ENCODE results near the gene SPAST.
"Not testable (repeated sequence)": the region's sequence is repeated elsewhere in the genome, so short reads cannot be mapped to it uniquely, and the experiment has no call there.

Gene SPAST, protein sequence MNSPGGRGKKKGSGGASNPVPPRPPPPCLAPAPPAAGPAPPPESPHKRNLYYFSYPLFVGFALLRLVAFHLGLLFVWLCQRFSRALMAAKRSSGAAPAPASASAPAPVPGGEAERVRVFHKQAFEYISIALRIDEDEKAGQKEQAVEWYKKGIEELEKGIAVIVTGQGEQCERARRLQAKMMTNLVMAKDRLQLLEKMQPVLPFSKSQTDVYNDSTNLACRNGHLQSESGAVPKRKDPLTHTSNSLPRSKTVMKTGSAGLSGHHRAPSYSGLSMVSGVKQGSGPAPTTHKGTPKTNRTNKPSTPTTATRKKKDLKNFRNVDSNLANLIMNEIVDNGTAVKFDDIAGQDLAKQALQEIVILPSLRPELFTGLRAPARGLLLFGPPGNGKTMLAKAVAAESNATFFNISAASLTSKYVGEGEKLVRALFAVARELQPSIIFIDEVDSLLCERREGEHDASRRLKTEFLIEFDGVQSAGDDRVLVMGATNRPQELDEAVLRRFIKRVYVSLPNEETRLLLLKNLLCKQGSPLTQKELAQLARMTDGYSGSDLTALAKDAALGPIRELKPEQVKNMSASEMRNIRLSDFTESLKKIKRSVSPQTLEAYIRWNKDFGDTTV

DNA sequence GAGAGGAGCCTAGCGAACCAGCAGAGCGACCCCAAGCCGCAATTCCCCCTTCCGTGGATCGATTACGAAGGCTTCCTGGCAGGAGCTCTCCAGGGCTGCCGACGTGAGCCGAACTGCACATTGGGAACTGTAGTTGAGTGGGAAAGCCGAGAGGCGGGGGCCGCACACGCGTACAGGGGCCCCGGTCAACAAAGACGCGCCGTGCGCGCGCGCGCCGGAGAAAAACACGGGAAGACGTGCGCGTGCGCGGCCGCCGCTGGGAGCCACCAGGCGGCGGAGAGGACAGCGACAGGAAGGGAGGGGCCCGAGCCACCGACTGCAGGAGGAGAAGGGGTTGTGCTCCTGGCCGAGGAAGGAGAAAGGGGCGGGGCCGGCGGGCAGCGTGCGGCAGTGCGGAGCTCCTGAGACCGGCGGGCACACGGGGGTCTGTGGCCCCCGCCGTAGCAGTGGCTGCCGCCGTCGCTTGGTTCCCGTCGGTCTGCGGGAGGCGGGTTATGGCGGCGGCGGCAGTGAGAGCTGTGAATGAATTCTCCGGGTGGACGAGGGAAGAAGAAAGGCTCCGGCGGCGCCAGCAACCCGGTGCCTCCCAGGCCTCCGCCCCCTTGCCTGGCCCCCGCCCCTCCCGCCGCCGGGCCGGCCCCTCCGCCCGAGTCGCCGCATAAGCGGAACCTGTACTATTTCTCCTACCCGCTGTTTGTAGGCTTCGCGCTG is at the start of gene SPAST:
TSS of gene SPAST (plus strand) at position 247 of the 711 bp plus-strand sequence. CDS start at position 523, 276 bp downstream.
- FAIRE-seq, result peak; percentile 43

DNA sequence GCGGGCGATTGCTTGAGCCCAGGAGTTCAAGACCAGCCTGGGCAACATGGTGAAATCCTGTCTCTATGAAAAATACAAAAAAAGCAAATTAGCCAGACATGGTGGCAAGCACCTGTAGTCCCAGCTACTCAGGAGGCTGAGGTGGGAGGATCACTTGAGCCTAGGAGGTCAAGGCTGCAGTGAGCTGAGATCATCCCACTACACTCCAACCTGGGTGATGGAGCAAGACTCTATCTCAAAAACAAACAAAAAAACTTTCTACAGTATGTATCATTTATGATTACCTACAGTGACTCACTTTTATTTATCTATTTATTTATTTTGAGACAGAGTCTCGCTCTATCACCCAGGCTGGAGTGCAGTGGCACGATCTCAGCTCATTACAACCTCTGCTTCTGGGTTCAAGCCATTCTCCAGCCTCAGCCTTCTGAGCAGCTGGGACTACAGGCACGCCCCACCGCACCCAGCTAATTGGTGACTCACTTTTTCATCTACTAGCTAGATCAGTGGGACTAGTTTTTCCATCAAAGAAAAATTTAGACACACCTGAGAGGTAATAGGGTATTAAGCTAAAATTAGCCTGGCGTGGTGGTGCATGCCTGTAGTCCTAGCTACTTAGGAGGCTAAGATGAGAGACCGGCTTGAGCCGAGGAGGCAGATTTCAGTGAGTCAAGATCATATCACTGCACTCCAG is 44.4 kb upstream of the SPAST start:
- not testable (repeated sequence) for FAIRE-seq

DNA sequence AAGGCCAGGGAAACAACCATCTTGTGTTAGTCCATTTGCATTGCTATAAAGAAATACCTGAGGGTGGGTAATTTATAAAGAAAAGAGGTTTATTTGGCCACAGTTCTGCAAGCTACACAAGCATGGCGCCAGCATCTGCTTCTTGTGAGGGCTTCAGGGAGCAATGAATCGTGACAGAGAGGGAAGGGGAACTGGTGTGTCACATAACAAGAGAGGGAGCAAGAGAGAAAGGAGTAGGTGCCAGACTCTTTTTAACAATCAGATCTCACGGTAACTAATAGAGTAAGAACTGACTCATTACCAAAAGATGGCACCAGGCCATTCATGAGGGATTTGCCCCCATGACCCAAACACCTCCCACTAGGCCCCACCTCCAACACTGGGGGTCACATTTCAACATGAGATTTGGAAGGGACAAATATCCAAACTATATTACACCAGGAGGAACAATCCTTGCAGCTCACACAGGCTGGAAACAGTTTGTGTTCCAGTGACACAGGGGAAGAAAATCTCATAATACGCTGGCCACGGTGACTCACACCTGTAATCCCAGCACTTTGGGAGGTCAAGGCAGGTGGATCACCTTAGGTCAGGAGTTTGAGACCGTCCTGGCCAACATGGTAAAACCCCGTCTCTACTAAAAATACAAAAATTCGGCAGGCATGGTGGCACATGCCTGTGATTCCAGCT is 29.0 kb upstream of the SPAST start:
- FAIRE-seq, result not testable (repeated sequence)

DNA sequence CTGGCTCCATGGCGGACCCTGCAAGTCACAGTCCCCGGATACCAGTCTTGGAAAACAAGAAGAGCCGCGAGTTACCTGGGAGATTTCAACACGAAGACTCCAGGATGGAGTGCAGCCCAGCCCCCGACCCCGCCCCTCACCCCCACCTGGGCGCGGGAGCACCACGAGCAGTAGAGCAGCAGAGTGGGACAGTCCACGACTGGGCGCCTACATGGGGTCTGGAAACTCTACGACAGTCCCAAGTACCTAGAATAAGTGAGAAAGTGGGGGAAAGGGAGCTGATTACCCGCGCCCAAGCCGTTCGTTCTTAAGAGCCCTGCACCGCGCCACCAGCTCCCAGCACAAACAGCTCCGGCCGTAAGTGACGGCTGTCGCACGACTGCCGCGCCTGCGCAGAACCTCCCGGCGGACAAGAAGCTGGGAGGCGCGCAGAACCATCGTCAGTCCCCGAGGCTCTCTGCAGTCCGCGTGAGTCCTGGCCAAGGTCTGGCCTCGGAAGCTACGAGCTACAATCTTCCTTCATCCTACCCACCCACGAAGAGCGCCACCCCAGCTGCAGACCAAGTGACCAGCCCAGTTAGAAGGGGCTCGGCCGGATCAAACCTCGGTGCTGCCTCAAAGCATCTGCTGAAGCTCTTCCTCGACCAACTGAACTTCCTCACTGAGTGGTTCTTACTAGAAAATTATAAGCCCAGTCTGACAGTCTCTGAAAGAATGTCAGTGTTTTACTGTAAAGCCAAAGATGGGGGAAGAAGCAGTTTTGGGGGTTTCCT is 23.7 kb upstream of the SPAST start, which contains the start of gene DPY30:
TSS of gene DPY30 (minus strand) at position 359 of the 773 bp plus-strand sequence. CDS start at position 10, 349 bp downstream.
- FAIRE-seq, result no peak

DNA sequence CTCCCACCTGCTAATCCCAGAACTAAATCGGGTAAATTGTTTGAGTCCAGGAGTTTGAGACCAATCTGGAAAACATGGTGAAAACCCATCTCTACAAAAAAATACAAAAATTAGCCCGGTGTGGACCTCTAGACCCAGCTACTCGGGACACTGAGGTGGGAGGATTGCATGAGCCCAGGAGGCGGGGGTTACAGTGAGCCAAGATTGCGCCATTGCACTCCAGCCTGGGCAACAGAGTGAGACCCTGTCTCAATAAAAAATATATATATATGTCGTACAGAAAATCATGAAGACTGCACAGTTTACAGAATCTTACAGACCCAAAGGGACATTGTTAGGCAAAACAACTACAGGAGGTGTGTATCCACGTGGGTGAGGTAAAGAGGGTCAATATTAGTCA is 19.8 kb upstream of the SPAST start:
- FAIRE-seq, result no peak

DNA sequence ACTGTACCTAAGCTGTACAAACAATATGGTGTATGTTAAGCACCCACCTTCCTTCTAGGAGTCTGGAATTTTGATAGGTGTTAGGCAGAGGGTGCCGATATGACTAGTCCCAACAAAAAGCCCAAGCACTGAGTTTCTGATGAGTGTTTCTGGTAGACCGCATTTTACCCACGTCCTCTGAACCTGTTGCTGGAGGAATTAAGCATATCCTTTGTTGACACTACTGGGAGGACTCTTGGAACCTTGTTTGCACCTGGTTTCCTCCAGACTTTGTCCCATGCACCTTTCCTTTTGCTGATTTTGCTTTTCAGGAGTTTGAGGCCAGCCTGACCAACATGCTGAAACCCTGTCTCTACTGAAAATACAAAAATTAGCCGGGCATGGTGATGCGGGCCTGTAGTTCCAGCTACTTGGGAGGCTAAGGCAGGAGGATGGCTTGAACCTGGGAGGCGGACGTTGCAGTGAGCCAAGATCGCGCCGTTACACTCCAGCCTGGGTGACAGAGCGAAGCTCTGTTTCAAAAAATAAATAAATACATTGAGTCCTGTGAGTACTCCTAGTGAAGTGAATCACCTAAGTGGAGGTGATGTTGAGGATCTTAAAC is 11.4 kb upstream of the SPAST start:
- FAIRE-seq, result no peak

DNA sequence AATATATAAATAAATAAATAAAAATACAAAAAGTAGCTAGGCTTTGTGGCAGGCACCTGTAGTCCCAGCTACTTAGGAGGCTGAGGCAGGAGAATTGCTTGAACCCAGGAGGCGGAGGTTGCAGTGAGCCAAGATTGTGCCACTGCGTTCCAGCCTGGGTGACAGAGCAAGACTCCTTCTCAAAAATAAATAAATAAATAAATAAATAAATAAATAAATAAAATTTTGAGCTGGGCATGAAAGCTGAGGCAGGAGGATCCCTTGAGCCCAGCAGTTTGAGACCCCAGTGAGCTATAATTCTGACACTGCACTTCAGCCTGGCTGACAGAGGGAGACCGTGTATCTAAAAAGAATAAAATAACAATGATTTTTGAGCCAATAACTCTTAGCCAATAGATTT is 8.8 kb upstream of the SPAST start:
- FAIRE-seq, result not testable (repeated sequence)

DNA sequence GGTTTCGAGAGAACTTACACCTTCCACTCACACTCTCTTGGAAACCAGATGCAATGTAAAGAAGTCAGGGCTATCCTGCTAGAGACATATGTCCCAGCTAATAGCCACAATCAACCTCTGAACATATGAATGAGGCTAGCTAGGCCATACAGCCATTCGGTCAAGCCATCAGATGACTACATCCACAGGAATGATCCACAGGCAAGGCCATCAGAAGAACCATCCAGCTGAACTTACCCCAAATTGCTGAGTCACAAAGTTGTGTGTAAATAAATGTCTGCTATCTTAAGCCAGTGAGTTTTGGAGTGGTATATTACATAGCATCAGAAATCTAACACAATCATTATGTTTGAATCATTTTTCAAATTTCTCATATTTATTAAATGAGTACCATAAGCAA is 5.2 kb upstream of the SPAST start:
- FAIRE-seq, result no peak

DNA sequence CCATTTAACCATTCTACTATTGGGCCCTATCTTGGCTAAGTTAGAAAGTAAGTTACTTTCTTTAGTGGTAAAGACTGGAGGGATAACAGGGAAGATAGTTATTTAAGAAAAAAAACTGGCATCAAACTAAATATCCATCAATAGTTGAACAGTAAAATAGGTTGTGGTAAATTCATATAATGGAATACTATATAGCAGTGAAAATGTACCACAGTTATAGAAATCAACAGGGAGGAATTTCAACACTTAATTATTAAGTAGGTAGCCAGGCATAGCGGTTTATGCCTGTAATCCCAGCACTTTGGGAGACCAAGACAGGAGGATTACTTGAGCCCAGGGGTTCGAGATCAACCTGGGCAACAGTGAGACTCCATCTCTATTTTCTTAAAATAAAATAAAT is 3.1 kb upstream of the SPAST start:
- FAIRE-seq, result no peak

DNA sequence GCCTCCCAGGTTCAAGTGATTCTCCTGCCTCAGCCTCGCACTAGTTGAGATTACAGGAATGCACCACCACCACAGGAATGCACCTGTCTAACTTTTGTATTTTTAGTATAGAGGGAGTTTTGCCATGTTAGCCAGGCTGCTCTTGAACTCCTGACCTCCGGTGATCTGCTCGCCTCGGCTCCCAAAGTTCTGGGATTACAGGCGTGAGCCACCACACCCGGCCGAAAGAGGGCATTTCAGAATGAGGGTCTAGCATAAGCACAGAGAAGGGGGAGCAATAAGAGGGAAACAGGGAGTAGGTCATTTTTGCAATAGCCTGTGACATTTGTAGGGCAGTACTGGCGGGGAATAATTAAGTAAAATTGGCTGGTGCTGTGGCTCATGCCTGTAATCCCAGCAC is 1.9 kb upstream of the SPAST start:
- no peak for FAIRE-seq

DNA sequence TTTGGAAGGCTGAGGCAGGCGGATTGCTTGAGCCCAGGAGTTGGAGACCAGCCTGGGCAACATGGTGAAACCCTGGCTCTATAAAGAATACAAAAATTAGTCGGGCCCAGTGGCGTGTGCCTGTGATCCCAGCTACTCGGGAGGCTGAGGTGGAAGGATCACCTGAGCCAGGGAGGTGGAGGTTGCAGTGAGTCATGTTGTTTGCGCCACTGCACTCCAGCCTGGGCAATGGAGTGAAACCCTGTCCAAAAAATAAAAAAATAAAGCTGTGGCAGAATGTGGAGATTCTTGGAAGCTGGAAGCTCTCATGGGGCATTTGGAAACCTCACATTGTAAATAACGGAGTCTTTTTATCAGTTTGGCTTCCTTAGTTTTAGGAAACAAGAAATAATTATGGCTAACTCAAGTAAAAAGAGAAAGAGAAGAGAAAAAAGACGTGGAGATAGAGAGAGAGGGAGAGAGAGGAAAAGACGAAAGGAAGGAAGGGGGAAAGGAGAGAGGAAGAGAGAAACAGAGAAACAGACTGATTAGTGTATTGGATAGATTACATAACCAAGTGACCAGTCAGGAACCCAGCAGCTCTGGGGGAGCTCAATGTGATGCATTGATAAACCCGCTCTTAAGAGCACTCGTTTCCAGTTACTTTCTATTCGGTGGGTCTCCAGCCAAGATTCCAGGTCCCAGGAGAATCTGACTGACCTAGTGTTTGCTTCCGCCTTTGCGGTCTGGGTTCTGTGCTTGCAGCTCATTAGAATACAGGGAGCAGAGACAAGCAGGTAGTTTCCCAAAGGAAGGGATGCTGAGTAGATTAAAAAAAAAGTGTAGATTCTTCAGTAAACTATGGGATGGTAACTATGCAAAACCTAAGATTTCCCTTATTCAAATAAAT is 1.1 kb upstream of the SPAST start:
- no peak for FAIRE-seq

DNA sequence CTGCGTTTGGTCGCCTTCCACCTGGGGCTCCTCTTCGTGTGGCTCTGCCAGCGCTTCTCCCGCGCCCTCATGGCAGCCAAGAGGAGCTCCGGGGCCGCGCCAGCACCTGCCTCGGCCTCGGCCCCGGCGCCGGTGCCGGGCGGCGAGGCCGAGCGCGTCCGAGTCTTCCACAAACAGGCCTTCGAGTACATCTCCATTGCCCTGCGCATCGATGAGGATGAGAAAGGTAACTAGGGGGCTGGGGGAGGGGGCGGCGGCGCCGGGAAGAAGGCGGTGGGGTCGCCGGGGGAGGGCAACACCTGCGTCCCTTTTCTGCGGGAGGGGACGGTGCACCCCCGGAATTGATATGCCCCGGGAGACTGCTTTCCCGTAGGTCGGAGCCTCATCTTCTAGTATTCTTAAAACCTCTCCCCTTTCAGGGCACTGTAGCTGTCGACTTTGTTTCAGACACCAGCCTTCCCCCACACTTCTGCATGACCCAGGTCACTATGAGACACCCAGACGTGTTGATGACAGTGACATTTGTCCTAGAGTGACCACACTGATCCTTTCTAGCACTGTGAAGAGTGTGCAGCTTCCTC is 755 bp downstream of the SPAST start:
- FAIRE-seq, result no peak

DNA sequence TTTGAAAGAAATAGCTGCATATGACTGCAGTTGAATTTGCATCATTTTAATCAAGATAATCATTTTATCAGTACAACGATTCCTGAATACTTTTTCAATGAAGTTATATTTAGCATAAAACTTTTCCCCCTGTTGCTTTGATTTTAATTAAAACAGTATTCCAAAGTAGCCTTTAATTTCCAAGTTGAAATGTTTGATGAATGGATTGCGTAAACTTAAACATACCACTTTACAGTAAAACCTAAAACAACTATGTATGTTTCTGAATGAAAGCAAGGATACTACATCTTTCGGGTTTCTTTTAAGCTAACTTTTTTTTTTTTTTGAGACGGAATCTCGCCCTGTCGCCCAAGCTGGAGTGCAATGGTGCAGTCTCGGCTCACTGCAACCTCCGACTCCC is 1.4 kb downstream of the SPAST start:
- no peak for FAIRE-seq

DNA sequence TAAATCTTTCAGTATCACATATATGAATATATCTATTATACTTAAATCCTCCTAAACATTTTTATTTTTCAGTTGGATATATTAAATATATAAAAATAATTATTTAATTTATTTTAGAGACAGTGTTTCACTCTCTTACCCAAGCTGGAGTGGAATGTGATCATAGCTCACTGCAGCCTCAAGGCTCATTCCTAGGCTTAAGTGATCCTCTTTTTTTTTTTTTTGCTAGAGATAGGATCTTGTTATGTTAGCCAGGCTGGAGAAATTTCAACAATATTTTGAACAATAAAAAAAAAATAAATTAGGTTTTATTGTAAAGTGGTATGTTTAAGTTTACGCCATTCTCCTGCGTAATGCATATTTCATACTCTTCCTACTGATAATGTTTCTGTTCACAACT is 4.2 kb downstream of the SPAST start:
- FAIRE-seq, result no peak

DNA sequence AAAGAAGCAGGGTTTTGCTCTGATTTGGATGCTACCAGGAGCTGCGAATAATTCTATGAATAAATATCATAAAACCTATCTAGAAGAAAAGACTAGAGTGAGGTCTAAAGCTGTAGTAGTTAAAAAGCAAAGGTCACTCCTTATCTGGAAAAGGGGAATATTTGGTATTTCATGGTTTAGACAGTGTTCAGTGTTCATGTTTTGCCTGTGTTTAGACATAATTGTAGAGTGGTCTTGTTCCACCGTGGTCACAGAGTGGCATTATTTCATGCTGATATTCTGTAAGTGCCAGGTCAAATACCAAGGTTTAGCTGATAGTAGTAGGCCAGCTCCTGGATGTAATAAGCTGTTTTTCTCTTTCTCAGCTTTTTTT is 10.8 kb downstream of the SPAST start:
- no peak for FAIRE-seq

DNA sequence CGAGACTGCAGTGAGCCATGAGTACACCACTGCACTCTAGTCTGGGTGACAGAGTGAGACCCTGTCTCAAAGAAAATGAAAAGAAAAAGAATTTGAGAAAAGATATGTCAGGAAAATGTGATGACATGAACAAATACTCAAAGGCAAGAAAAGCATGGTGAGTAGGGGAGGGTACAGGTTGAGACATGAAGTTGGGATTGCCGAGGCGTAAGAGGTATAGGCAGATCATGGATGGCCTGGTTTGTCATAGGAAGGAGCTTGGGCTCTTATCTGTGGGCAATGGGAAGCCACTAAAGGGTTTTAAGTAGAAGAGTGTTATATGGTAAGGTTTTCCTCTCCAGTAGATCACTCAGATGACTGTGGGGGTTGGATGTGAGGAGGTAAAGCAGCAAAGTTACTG is 32.3 kb downstream of the SPAST start:
- FAIRE-seq, result no peak

DNA sequence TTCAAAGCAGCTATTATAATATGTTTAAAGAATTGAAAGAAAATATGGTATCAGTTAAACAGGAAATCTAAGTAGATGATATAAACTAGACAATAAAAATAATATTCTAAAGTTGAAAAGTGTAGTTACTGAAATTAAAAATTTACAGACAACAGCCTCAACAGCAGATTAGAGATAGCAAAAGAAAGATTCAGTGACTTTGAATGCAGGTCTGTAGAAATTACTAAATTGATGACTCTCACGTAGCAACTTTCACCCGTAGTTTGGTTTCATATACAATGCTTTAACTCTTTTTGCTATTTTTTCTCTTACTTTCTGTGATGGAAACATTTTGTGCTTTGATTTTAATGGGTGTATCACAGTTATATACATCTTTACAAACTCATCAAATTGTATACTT is 44.8 kb downstream of the SPAST start:
- no peak for FAIRE-seq

DNA sequence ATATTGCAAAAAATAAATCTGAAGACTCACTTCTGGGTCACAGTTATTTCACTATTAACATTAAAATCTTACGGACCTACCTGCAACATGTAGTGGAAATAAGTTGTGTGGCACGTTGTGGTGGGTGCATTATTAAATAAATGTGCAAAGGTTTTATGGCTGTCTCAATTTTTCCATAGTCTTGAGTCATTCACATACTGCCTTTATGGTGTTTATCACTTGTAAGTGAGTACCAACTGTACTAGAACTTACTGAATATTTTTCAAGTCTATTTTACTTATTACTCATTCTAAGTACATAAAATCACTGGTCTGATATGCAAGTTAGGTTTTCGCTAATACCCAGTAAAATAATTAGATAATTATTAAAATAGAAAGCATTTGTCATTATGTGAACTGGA is 54.7 kb downstream of the SPAST start:
- FAIRE-seq, result no peak

DNA sequence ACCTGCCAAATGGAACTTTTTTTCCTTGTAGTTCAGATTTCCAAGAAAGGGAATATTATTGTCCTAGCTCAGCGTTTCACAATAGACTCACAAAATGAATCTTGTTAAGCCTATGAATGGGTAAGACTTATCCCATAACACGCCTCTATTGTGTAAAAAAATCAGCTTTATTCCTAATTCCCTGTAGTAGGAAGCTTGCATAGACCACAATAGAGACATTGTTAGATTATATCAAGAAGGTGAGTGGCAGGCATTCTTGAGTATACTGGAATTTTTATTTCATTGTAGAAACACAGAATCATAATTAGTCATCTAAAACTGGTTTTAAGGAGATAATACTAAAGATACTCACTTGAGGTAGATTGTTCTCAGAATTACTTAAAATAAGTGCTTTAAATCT is 55.8 kb downstream of the SPAST start:
- FAIRE-seq, result no peak

DNA sequence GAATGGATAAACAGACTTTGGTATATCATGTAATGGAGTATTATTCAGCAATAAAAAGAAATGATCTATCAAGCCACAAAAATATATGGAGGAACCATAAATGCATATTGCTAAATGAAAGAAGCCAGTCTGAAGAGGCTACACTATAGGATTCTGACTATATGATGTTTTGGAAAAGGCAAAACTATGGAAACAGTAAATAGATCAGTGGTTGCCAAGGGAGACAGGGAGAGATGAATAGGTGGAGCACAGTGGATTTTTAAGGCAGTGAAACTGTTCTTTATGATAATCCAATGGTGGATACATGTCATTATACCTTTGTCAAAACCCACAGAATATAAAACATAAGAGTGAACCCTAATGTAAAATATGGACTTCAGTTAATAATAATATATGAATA is 61.3 kb downstream of the SPAST start:
- FAIRE-seq, result no peak

Measured in islet of Langerhans (tissue), 1 donor.